HepG2 (cell line): Measurements from ENCODE around the gene STUB1. TPM values are rescaled to one million over a fixed set of nuclear protein-coding genes. Genes with fewer than 3 reads are reported as not detected.

ENCODE experiments used
- CSRNP1 ChIP-seq: sonication (generic); formaldehyde crosslinking; IDR thresholded peaks from 2 replicates; pipeline ENCODE4 v1.8.1; 2023; ENCODE audit warnings: mild to moderate bottlenecking, missing genetic modification reagents
- FOSL1 ChIP-seq: sonication (generic); formaldehyde crosslinking; IDR thresholded peaks from 2 replicates; pipeline ENCODE4 v1.9.0; 2021; ENCODE audit warnings: missing genetic modification reagents, borderline replicate concordance
- GTF2F1 ChIP-seq: fragments of 150-350 bp; IDR thresholded peaks from 2 replicates; pipeline ENCODE4 v1.6.1; 2014; ENCODE audit warnings: low read length
- HNF4G ChIP-seq, 2 experiments: sonication (generic) in 1 of 2; formaldehyde crosslinking in 1 of 2; IDR thresholded peaks; 2 replicates each; pipeline versions ENCODE4 v1.4.0 to v1.6.1; 2011 to 2020; ENCODE audit warnings: borderline replicate concordance in 2 of 2, low read depth in 2 of 2, mild to moderate bottlenecking in 2 of 2, low read length in 1 of 2, missing genetic modification reagents in 1 of 2, moderate library complexity in 1 of 2
- HOXA3 ChIP-seq: sonication (generic); formaldehyde crosslinking; IDR thresholded peaks from 2 replicates; pipeline ENCODE4 v1.5.0; 2020; ENCODE audit warnings: missing genetic modification reagents
- MYC ChIP-seq: sonication (generic); formaldehyde crosslinking; IDR thresholded peaks from 2 replicates; pipeline ENCODE4 v1.9.0; 2021; ENCODE audit warnings: missing genetic modification reagents, borderline replicate concordance
- NR2C2 ChIP-seq: sonication (generic); formaldehyde crosslinking; IDR thresholded peaks from 2 replicates; pipeline ENCODE4 v1.4.0; 2020; ENCODE audit warnings: missing genetic modification reagents, mild to moderate bottlenecking, moderate library complexity, borderline replicate concordance
- RBM39 ChIP-seq: fragments of 200-400 bp; formaldehyde crosslinking; IDR thresholded peaks from one replicate; pipeline ENCODE4 v1.6.1; 2018; ENCODE audit warnings: antibody characterized with exemption, mild to moderate bottlenecking, low read depth, low read length; ENCODE audit not compliant: poor library complexity, severe bottlenecking
- RFX1 ChIP-seq: fragments of 450-650 bp; IDR thresholded peaks from 2 replicates; pipeline ENCODE4 v1.6.1; 2017
- RFX5 ChIP-seq: IDR thresholded peaks from 2 replicates; pipeline ENCODE4 v1.6.1; 2011; ENCODE audit warnings: low read depth, low read length, improper control_type of control experiment
- SOX13 ChIP-seq, 3 experiments: fragments of 450-650 bp in 1 of 3; sonication (generic) in 1 of 3; formaldehyde crosslinking in 1 of 3; IDR thresholded peaks in 2 of 3; conservative IDR thresholded peaks in 1 of 3; 2 replicates each; pipeline versions ENCODE4 v1.5.0 to v1.6.1; 2016 to 2020; ENCODE audit warnings: antibody characterized with exemption in 1 of 3, mild to moderate bottlenecking in 1 of 3, missing compliant biosample characterization in 1 of 3, missing genetic modification reagents in 1 of 3, moderate library complexity in 1 of 3
- TBP ChIP-seq: sonication (generic); formaldehyde crosslinking; IDR thresholded peaks from 2 replicates; pipeline ENCODE4 v1.5.0; 2020; ENCODE audit warnings: missing genetic modification reagents
- TP53 ChIP-seq: sonication (generic); formaldehyde crosslinking; conservative IDR thresholded peaks from 2 replicates; pipeline ENCODE4 v1.4.0; 2020; ENCODE audit warnings: missing genetic modification reagents
- TRIM24 ChIP-seq: sonication (generic); formaldehyde crosslinking; IDR thresholded peaks from 2 replicates; pipeline ENCODE4 v1.8.0; 2022; ENCODE audit warnings: mild to moderate bottlenecking, missing genetic modification reagents
- ZBTB3 ChIP-seq: sonication (generic); formaldehyde crosslinking; IDR thresholded peaks from 2 replicates; pipeline ENCODE4 v1.4.0; 2020; ENCODE audit warnings: low read depth, mild to moderate bottlenecking, moderate library complexity, missing genetic modification reagents, borderline replicate concordance
- ZFP1 ChIP-seq: IDR thresholded peaks from 2 replicates; pipeline ENCODE4 v1.6.1; 2016
- ZNF558 ChIP-seq: sonication (generic); formaldehyde crosslinking; IDR thresholded peaks from 2 replicates; pipeline ENCODE4 v1.9.0; 2022; ENCODE audit warnings: mild to moderate bottlenecking, missing genetic modification reagents, borderline replicate concordance
- ZNF619 ChIP-seq: sonication (generic); formaldehyde crosslinking; IDR thresholded peaks from 2 replicates; pipeline ENCODE4 v1.4.0; 2020; ENCODE audit warnings: mild to moderate bottlenecking, missing genetic modification reagents
- polyA plus RNA-seq, 8 experiments: library from polyadenylated mRNA; depleted of rRNA in 3 of 8; stranded (reverse) in 7 of 8; unstranded in 1 of 8; fragments of >200 nt; fragmentation: Illumina TruSeq in 4 of 8; extraction: Trizol in 4 of 8; gene quantifications; 2 replicates each; pipeline versions ENCODE4 v1.2.1 to v1.2.3, GENCODE V29; 2011 to 2016; ENCODE audit warnings: low read depth in 4 of 8, missing spikeins in 1 of 8, mixed read lengths in 1 of 8; ENCODE audit not compliant: insufficient read depth in 1 of 8
- total RNA-seq, 5 experiments: library from RNA; depleted of rRNA; stranded (reverse); fragments of >200 nt; fragmentation: Illumina TruSeq; extraction: Trizol; gene quantifications; 2 replicates each; pipeline ENCODE4 v1.2.3, GENCODE V29; 2016; ENCODE audit warnings: low read depth in 1 of 5
- TF ChIP-seq, protein P1 (sequence below): sonication (generic); formaldehyde crosslinking; IDR thresholded peaks from 2 replicates; pipeline ENCODE4 v1.5.0; 2020; ENCODE audit warnings: missing genetic modification reagents, mild to moderate bottlenecking, borderline replicate concordance
- TF ChIP-seq, protein P2 (sequence below): sonication (generic); formaldehyde crosslinking; IDR thresholded peaks from 2 replicates; pipeline ENCODE4 v1.8.0; 2022; ENCODE audit warnings: mild to moderate bottlenecking, missing genetic modification reagents, moderate library complexity
- TF ChIP-seq, protein P3 (sequence below): sonication (generic); formaldehyde crosslinking; IDR thresholded peaks from 2 replicates; pipeline ENCODE4 v1.5.0; 2020; ENCODE audit warnings: missing genetic modification reagents
- TF ChIP-seq, protein P4 (sequence below): sonication (generic); formaldehyde crosslinking; IDR thresholded peaks from 2 replicates; pipeline ENCODE4 v1.5.0; 2020; ENCODE audit warnings: mild to moderate bottlenecking, missing genetic modification reagents

The STUB1 gene
- total and polyA plus RNA-seq, 2 of the 13 experiments (the other 11 are each of a cell fraction or from before 2014, with no cell fraction given): 52.9 to 78.2 TPM

DNA sequence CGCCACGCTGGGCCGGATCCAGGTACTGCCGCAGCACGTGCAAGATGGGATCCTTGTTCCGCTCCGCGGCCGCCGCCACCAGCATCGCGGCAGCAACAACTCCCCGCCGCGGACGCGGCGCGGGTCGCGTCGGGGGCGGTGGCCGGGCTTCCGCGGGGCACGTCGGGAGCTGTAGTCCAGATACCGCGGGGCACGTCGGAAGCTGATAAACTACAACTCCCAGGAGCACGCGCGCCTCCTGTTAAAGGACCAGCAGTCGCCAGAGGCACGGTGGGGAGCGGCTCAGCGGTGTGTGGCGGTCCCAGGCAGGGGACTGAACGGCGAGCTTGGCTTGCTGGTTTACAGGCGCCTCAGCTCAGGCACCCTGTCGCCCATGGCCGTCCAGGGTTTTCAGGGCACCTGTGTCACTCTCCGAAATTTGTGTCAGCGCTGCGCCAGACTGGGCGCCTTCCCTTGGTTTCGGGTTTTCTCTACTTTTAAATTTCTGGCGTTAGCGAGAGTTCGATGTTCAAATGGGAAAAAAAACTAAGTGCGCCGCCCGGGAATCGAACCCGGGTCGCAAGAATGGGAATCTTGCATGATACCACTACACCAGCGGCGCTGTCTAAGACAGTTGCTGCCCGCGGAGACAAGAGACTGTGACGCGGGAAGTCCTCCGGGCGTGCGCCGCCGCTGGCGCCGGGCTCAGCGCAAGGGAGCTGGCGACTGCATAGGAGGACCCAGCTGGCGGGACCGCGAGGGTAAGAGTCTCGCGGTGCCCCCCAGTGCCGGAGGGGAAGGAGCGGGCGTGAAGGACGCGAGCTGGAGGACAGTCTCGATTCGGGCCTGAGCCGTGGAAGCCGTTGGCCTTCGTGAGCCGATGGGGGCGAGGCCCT, 43.8 kb upstream of the STUB1 start, which contains the start of gene METTL26 (continued):
- TF ChIP-seq RFX1 (no peak), TBP (CRISPR knock-in tag) (0 out of 2 replicates have a peak, but pooled peaks have one; percentile 32), ZBTB3 (no peak), ZNF619 (CRISPR knock-in tag) (no peak), MYC (CRISPR knock-in tag) (peak; percentile 95), ZNF558 (no peak; the same call in 1 of the 2 replicates), RBM39 (peak; percentile 63), TRIM24 (CRISPR knock-in tag) (no peak), SOX13 (IDR thresholded peaks at IDR 0.05) (no peak), SOX13 (CRISPR knock-in tag; conservative IDR thresholded peaks at IDR 0.05 in 1 of 2, IDR thresholded peaks at IDR 0.05 in 1 of 2) (no peak), RFX5 (no peak), ZFP1 (CRISPR knock-in tag) (peak; percentile 59; the same call in 1 of the 2 replicates), TP53 (CRISPR knock-in tag) (0 out of 2 replicates have a peak, but pooled peaks have one; percentile 59), NR2C2 (CRISPR knock-in tag) (peak; percentile 94), GTF2F1 (no peak), CSRNP1 (peak; percentile 32; the same call in 1 of the 2 replicates), HNF4G (IDR thresholded peaks at IDR 0.05; ENCODE audit: borderline replicate concordance, low read depth, low read length) (peak; percentile 12; the same call in 1 of the 2 replicates), HNF4G (CRISPR knock-in tag; IDR thresholded peaks at IDR 0.05; ENCODE audit: borderline replicate concordance, low read depth) (peak; percentile 33; the same call in 1 of the 2 replicates), FOSL1 (CRISPR knock-in tag) (no peak), HOXA3 (CRISPR knock-in tag) (peak; percentile 82)
- TF ChIP-seq, protein P1, sequence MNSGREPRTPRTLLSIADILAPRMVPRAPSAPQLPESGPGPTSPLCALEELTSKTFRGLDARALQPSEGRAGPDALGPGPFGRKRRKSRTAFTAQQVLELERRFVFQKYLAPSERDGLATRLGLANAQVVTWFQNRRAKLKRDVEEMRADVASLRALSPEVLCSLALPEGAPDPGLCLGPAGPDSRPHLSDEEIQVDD: peak; percentile 79; the same call in 1 of the 2 replicates
- TF ChIP-seq, protein P2, sequence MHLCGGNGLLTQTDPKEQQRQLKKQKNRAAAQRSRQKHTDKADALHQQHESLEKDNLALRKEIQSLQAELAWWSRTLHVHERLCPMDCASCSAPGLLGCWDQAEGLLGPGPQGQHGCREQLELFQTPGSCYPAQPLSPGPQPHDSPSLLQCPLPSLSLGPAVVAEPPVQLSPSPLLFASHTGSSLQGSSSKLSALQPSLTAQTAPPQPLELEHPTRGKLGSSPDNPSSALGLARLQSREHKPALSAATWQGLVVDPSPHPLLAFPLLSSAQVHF (CRISPR knock-in tag): peak; percentile 59
- TF ChIP-seq, protein P3, sequence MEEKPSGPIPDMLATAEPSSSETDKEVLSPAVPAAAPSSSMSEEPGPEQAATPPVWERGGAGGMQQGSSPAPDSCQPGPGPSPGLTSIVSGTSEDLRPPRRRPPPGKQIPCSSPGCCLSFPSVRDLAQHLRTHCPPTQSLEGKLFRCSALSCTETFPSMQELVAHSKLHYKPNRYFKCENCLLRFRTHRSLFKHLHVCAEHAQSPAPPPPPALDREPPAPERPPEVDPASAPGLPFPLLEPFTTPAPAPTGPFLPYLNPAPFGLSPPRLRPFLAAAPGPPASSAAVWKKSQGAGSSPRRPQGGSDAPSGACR (CRISPR knock-in tag): peak; percentile 76; the same call in 1 of the 2 replicates
- TF ChIP-seq, protein P4, sequence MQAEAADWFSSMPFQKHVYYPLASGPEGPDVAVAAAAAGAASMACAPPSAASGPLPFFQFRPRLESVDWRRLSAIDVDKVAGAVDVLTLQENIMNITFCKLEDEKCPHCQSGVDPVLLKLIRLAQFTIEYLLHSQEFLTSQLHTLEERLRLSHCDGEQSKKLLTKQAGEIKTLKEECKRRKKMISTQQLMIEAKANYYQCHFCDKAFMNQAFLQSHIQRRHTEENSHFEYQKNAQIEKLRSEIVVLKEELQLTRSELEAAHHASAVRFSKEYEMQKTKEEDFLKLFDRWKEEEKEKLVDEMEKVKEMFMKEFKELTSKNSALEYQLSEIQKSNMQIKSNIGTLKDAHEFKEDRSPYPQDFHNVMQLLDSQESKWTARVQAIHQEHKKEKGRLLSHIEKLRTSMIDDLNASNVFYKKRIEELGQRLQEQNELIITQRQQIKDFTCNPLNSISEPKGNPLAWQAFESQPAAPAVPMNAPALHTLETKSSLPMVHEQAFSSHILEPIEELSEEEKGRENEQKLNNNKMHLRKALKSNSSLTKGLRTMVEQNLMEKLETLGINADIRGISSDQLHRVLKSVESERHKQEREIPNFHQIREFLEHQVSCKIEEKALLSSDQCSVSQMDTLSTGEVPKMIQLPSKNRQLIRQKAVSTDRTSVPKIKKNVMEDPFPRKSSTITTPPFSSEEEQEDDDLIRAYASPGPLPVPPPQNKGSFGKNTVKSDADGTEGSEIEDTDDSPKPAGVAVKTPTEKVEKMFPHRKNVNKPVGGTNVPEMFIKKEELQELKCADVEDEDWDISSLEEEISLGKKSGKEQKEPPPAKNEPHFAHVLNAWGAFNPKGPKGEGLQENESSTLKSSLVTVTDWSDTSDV (CRISPR knock-in tag): no peak
